HCT116 (cell line): ENCODE data around the gene FRMD8. TPM values are rescaled to one million over a fixed set of nuclear protein-coding genes. Genes with fewer than 3 reads are reported as not detected.

Experiments
- ATAC-seq: fragments of 200-7000 bp; cut with Tn5 transposase; 2 replicates; pipeline ENCODE4 v1.9.1; 2020; ENCODE audit warnings: mild to moderate bottlenecking, moderate library complexity
- BruUV-seq: library from RNA; stranded (reverse); fragments of 400-500 nt; replicated peaks from 2 replicates; lab custom pipeline; 2021; lab: Mats Ljungman, UMichigan
- CTCF ChIA-PET: fragments of 300-600 bp; sonication (Branson Sonifier 250); formaldehyde crosslinking; loops from one replicate; lab custom pipeline; 2021; ENCODE audit warnings: antibody characterized with exemption; lab: Charles Lee
- POLR2A ChIA-PET: fragments of 300-600, 350-600 bp; sonication (Branson Sonifier 250); formaldehyde crosslinking; loops from one replicate; lab custom pipeline; 2021; ENCODE audit warnings: antibody characterized with exemption; lab: Charles Lee
- RAD21 ChIA-PET, 2 experiments: fragments of 300-600 bp; sonication (Branson Sonifier 250); formaldehyde crosslinking; loops; one replicate each; lab custom pipeline; 2023; ENCODE audit warnings: low total read pairs in 2 of 2; ENCODE audit not compliant: uncharacterized antibody in 2 of 2, unreplicated experiment in 2 of 2, low non-redundant PET in 1 of 2; lab: Charles Lee
- DNase-seq: peaks from one replicate; pipeline ENCODE4 v3.0.0-alpha.2; 2010; ENCODE audit warnings: low read depth, low spot score
- H2AFZ ChIP-seq: fragments of 200-600 bp; shearing (Covaris generic), sonication (generic); 2 replicates; pipeline ENCODE4 v1.6.1; 2017; ENCODE audit warnings: low read depth, mixed run types, mixed read lengths, antibody characterized with exemption, low read length; ENCODE audit not compliant: poor library complexity, severe bottlenecking
- H3K27ac ChIP-seq: 2 replicates; pipeline ENCODE4 v1.5.1; 2012; ENCODE audit warnings: low read depth, low read length
- H3K27me3 ChIP-seq: fragments of 200-600 bp; sonication (generic); 2 replicates; pipeline ENCODE4 v1.6.1; 2016; ENCODE audit warnings: mixed run types, low read length, mixed read lengths; ENCODE audit not compliant: insufficient read depth
- H3K36me3 ChIP-seq, 2 experiments: fragments of 200-500 bp in 1 of 2; fragments of 200-600 bp in 1 of 2; sonication (Bioruptor generic) in 1 of 2; sonication (generic) in 1 of 2; 2 replicates each; pipeline versions ENCODE4 v1.5.1 to v1.6.1; 2014 to 2016; ENCODE audit warnings: low read length in 2 of 2, inconsistent platforms in 1 of 2, mixed read lengths in 1 of 2, mixed run types in 1 of 2; ENCODE audit not compliant: insufficient read depth in 2 of 2, control insufficient read depth in 1 of 2
- H3K4me1 ChIP-seq, 2 experiments: fragments of 200-600 bp in 1 of 2; sonication (generic) in 1 of 2; 2 replicates each; pipeline versions ENCODE4 v1.5.1 to v1.6.1; 2012 to 2017; ENCODE audit warnings: low read length in 2 of 2, inconsistent platforms in 1 of 2, mild to moderate bottlenecking in 1 of 2, mixed read lengths in 1 of 2, mixed run types in 1 of 2, moderate library complexity in 1 of 2; ENCODE audit not compliant: insufficient read depth in 2 of 2, control insufficient read depth in 1 of 2
- H3K4me2 ChIP-seq: fragments of 200-600 bp; sonication (generic); 2 replicates; pipeline ENCODE4 v1.6.1; 2017; ENCODE audit warnings: mixed run types, low read length, mixed read lengths
- H3K4me3 ChIP-seq, 2 experiments: fragments of 200-600 bp in 1 of 2; sonication (generic) in 1 of 2; replicated peaks in 1 of 2; 2 replicates each; pipeline ENCODE4 v1.5.1; 2011 to 2016; ENCODE audit warnings: low read length in 2 of 2, control low read depth in 1 of 2, low read depth in 1 of 2, mild to moderate bottlenecking in 1 of 2, mixed read lengths in 1 of 2, mixed run types in 1 of 2
- H3K79me2 ChIP-seq: fragments of 200-600 bp; sonication (generic); 2 replicates; pipeline ENCODE4 v1.6.1; 2017; ENCODE audit warnings: mild to moderate bottlenecking, mixed run types, low read length, moderate library complexity, mixed read lengths; ENCODE audit not compliant: insufficient read depth
- H3K9ac ChIP-seq: fragments of 200-600 bp; sonication (generic); 2 replicates; pipeline ENCODE4 v1.6.1; 2016; ENCODE audit warnings: low read length, mixed read lengths
- H3K9me2 ChIP-seq: fragments of 200-600 bp; sonication (generic), shearing (Covaris generic); 2 replicates; pipeline ENCODE4 v1.6.1; 2017; ENCODE audit warnings: mixed run types, mild to moderate bottlenecking, moderate library complexity; ENCODE audit not compliant: insufficient read depth
- H3K9me3 ChIP-seq, 2 experiments: fragments of 200-500 bp in 1 of 2; fragments of 200-600 bp in 1 of 2; sonication (Bioruptor generic) in 1 of 2; sonication (generic) in 1 of 2; 2 replicates each; pipeline ENCODE4 v1.6.1; 2014 to 2017; ENCODE audit warnings: low read length in 2 of 2, mixed read lengths in 2 of 2, inconsistent platforms in 1 of 2, low read depth in 1 of 2, mild to moderate bottlenecking in 1 of 2, mixed run types in 1 of 2, moderate library complexity in 1 of 2; ENCODE audit not compliant: control insufficient read depth in 1 of 2, insufficient read depth in 1 of 2
- H4K20me1 ChIP-seq: fragments of 200-600 bp; sonication (generic), shearing (Covaris generic); 2 replicates; pipeline ENCODE4 v1.6.1; 2017; ENCODE audit warnings: mixed run types, mild to moderate bottlenecking, moderate library complexity; ENCODE audit not compliant: insufficient read depth
- ATF3 ChIP-seq: IDR thresholded peaks from 2 replicates; pipeline ENCODE4 v1.6.1; 2012
- CTCF ChIP-seq, 3 experiments: fragments of 200-600 bp in 1 of 3; sonication (generic) in 1 of 3; IDR thresholded peaks in 2 of 3; conservative IDR thresholded peaks in 1 of 3; 2 replicates each; pipeline ENCODE4 v1.5.1; 2012 to 2017; ENCODE audit warnings: low read depth in 2 of 3, low read length in 2 of 3, antibody characterized with exemption in 1 of 3, borderline replicate concordance in 1 of 3, control low read depth in 1 of 3, mild to moderate bottlenecking in 1 of 3, mixed read lengths in 1 of 3, mixed run types in 1 of 3, moderate library complexity in 1 of 3; ENCODE audit not compliant: insufficient read depth in 1 of 3
- EZH2 ChIP-seq: fragments of 200-600 bp; sonication (generic); IDR thresholded peaks from 2 replicates; pipeline ENCODE4 v1.6.1; 2017; ENCODE audit warnings: antibody characterized with exemption, mixed run types
- FOSL1 ChIP-seq: IDR thresholded peaks from 2 replicates; pipeline ENCODE4 v1.6.1; 2012; ENCODE audit warnings: low read depth
- JUND ChIP-seq: IDR thresholded peaks from 2 replicates; pipeline ENCODE4 v1.6.1; 2012
- MAX ChIP-seq: IDR thresholded peaks from 2 replicates; pipeline ENCODE4 v1.6.1; 2012
- POLR2A ChIP-seq: IDR thresholded peaks from 2 replicates; pipeline ENCODE4 v1.7.0; 2011; ENCODE audit warnings: borderline replicate concordance; ENCODE audit not compliant: insufficient read depth, insufficient read length; ENCODE audit errors: extremely low read depth
- POLR2AphosphoS5 ChIP-seq: IDR thresholded peaks from 2 replicates; pipeline ENCODE4 v1.6.1; 2011; ENCODE audit warnings: mild to moderate bottlenecking, low read depth, low read length, moderate library complexity
- RAD21 ChIP-seq: IDR thresholded peaks from 2 replicates; pipeline ENCODE4 v1.6.1; 2012; ENCODE audit warnings: low read depth, mild to moderate bottlenecking
- SIN3A ChIP-seq: IDR thresholded peaks from 2 replicates; pipeline ENCODE4 v1.6.1; 2012; ENCODE audit warnings: low read depth
- SP1 ChIP-seq: IDR thresholded peaks from 2 replicates; pipeline ENCODE4 v1.6.1; 2012; ENCODE audit warnings: low read depth
- YY1 ChIP-seq: IDR thresholded peaks from 2 replicates; pipeline ENCODE4 v1.6.1; 2011; ENCODE audit warnings: low read length, low read depth, moderate library complexity, mild to moderate bottlenecking; ENCODE audit not compliant: insufficient replicate concordance; ENCODE audit errors: extremely low read depth
- ZBTB33 ChIP-seq: IDR thresholded peaks from 2 replicates; pipeline ENCODE4 v1.6.1; 2011; ENCODE audit warnings: mild to moderate bottlenecking, low read length, moderate library complexity; ENCODE audit not compliant: insufficient replicate concordance; ENCODE audit errors: extremely low read depth
- ZFX ChIP-seq: fragments of 450-650 bp; IDR thresholded peaks from 2 replicates; pipeline ENCODE4 v1.6.1; 2017
- intact Hi-C: fragments of 100-400 bp; cut with micrococcal nuclease; formaldehyde crosslinking; loops from 2 replicates; pipeline ENCODE4 v1.10.0; 2022
- total RNA-seq: library from RNA; stranded (reverse); gene quantifications from one replicate; pipeline ENCODE4 v1.2.1, GENCODE V29; 2021; ENCODE audit not compliant: unreplicated experiment

FRMD8 gene
- total RNA-seq, 1 experiment from 2014 or later: 35.8 TPM

- DNase-seq (no peak), ATAC-seq (peak; percentile 63)
- BruUV-seq: no TSS peak
- RAD21 ChIA-PET: no interaction called here
- TF ChIP-seq YY1 (no peak), ZFX (0 out of 2 replicates have a peak, but pooled peaks have one; percentile 5), EZH2 (no peak), SIN3A (no peak), SP1 (no peak)
- H3K27me3 ChIP-seq: no peaks in the 10 kb centered on the region
- H3K9me3 ChIP-seq: no peaks in the 10 kb centered on the region
- intact Hi-C loops: no loop called here
- peak overlapping the region; percentile 63; the same call in 1 of the 2 replicates for H3K27ac ChIP-seq
- no peaks in the 10 kb centered on the region for H3K9me2 ChIP-seq
- H3K36me3 ChIP-seq: peaks cover 11 to 13% of the 10 kb centered on the region in 2 experiments
- CTCF ChIA-PET: no interaction called here
- H3K79me2 ChIP-seq: no peaks in the 10 kb centered on the region
- H3K9ac ChIP-seq: peak overlapping the region; percentile 60
- POLR2A ChIA-PET: no interaction called here
- no peak overlapping the region for H2AFZ ChIP-seq
- H3K4me3 ChIP-seq: peak overlapping the region; percentile 44 to 60
- peak overlapping the region; percentile 87 for H3K4me2 ChIP-seq
- no peaks in the 10 kb centered on the region for H4K20me1 ChIP-seq
- H3K4me1 ChIP-seq: peaks cover 3 to 20% of the 10 kb centered on the region in 2 experiments; a peak in 2 of 4 replicates
Observed at GRCh38 chr11:65355013-65355775, 31.2 kb upstream of the FRMD8 start.

- DNase-seq (no peak), ATAC-seq (no peak)
- intact Hi-C loops: no loop called here
- Histone ChIP-seq H3K9me2 (no peaks in the 10 kb centered on the region), H4K20me1 (no peaks in the 10 kb centered on the region), H3K9ac (no peak overlapping the region), H3K4me1 (peaks cover 3 to 20% of the 10 kb centered on the region in 2 experiments; a peak in 2 of 4 replicates), H3K36me3 (peaks cover 8% of the 10 kb centered on the region in 2 experiments), H3K9me3 (no peaks in the 10 kb centered on the region), H3K4me2 (peak overlapping the region; percentile 87), H2AFZ (no peak overlapping the region), H3K4me3 (no peak overlapping the region), H3K79me2 (no peaks in the 10 kb centered on the region), H3K27ac (no peak overlapping the region), H3K27me3 (no peaks in the 10 kb centered on the region)
- ChIA-PET CTCF (no interaction called here), POLR2A (no interaction called here), RAD21 (no interaction called here)
- BruUV-seq: no TSS peak
- no peak for TF ChIP-seq POLR2AphosphoS5
- TF ChIP-seq JUND: no peak
- no peak for TF ChIP-seq CTCF (IDR thresholded peaks at IDR 0.05 in 2 of 3, conservative IDR thresholded peaks at IDR 0.05 in 1 of 3; ENCODE audit: borderline replicate concordance in 1 of 3, insufficient read depth in 1 of 3, low read depth in 2 of 3, low read length in 2 of 3)
- no peak for TF ChIP-seq SIN3A
- no peak for TF ChIP-seq RAD21
- TF ChIP-seq EZH2: no peak
- no peak for TF ChIP-seq FOSL1
- TF ChIP-seq YY1: no peak
- TF ChIP-seq POLR2A: no peak
- no peak for TF ChIP-seq ATF3
- no peak for TF ChIP-seq ZBTB33
- TF ChIP-seq MAX: no peak
Observed at GRCh38 chr11:65355776-65356393, 30.6 kb upstream of the FRMD8 start.
